H1 (cell line): ENCODE results near the gene KRTAP5-6. TPM values are rescaled to one million over a fixed set of nuclear protein-coding genes. Genes with fewer than 3 reads are reported as not detected.

ENCODE experiments used
- CTCF ChIA-PET: fragments of 300-600 bp; sonication (Branson Sonifier 250); formaldehyde crosslinking; loops from one replicate; lab custom pipeline; 2021; ENCODE audit not compliant: partially characterized antibody; lab: Charles Lee
- POLR2A ChIA-PET: fragments of 300-600 bp; sonication (Branson Sonifier 250); formaldehyde crosslinking; loops from one replicate; lab custom pipeline; 2021; ENCODE audit warnings: inconsistent platforms; ENCODE audit not compliant: partially characterized antibody; lab: Charles Lee
- DNase-seq, 2 experiments: peaks; one replicate each; pipeline versions ENCODE4 v3.0.0 to v3.0.0-alpha.2; 2010 to 2022; ENCODE audit warnings: low spot score in 2 of 2, low read depth in 1 of 2, mixed read lengths in 1 of 2
- FAIRE-seq: peaks from 2 replicates; lab custom pipeline; 2011; peaks lifted over from hg19 to GRCh38; lab: Jason Lieb, UNC
- H2AFZ ChIP-seq: 2 replicates; pipeline ENCODE4 v1.8.1; 2012; ENCODE audit warnings: low read length, inconsistent platforms
- H2AK5ac ChIP-seq: 2 replicates; pipeline ENCODE4 v1.6.1; 2013; ENCODE audit warnings: low read depth, low read length
- H2BK120ac ChIP-seq: replicated peaks from 2 replicates; pipeline ENCODE3; 2013; ENCODE audit warnings: low read depth, low read length, inconsistent platforms
- H2BK12ac ChIP-seq: 2 replicates; pipeline ENCODE4 v1.6.1; 2013; ENCODE audit warnings: low read depth, low read length
- H2BK15ac ChIP-seq: 2 replicates; pipeline ENCODE4 v1.6.1; 2013; ENCODE audit warnings: low read length
- H2BK20ac ChIP-seq: 2 replicates; pipeline ENCODE4 v1.6.1; 2013; ENCODE audit warnings: low read length
- H2BK5ac ChIP-seq: 2 replicates; pipeline ENCODE4 v1.6.1; 2013; ENCODE audit warnings: low read depth, low read length
- H3K14ac ChIP-seq: 2 replicates; pipeline ENCODE4 v1.6.1; 2013; ENCODE audit warnings: inconsistent platforms; ENCODE audit not compliant: insufficient read length
- H3K18ac ChIP-seq: 2 replicates; pipeline ENCODE4 v1.6.1; 2013; ENCODE audit warnings: low read length; ENCODE audit errors: extremely low read depth
- H3K23ac ChIP-seq: 2 replicates; pipeline ENCODE4 v1.6.1; 2013; ENCODE audit warnings: inconsistent platforms; ENCODE audit not compliant: insufficient read length
- H3K23me2 ChIP-seq: 2 replicates; pipeline ENCODE4 v1.6.1; 2013; ENCODE audit warnings: low read depth, low read length
- H3K27ac ChIP-seq: 2 replicates; pipeline ENCODE4 v1.6.1; 2011; ENCODE audit warnings: low read depth, low read length, inconsistent platforms
- H3K27me3 ChIP-seq, 4 experiments: replicated peaks in 1 of 4; 1 replicate in 1 of 4; 2 replicates in 3 of 4; pipeline versions ENCODE4 v1.6.1 to v1.8.1; 2011 to 2013; ENCODE audit warnings: low read length in 3 of 4, mild to moderate bottlenecking in 3 of 4, inconsistent platforms in 2 of 4, mixed read lengths in 2 of 4, moderate library complexity in 1 of 4; ENCODE audit not compliant: control insufficient read depth in 3 of 4, insufficient read depth in 3 of 4; ENCODE audit errors: extremely low read depth in 1 of 4
- H3K36me3 ChIP-seq, 4 experiments: 2 replicates each; pipeline versions ENCODE4 v1.6.1 to v1.8.1; 2011 to 2013; ENCODE audit warnings: mild to moderate bottlenecking in 4 of 4, low read length in 3 of 4, moderate library complexity in 2 of 4, control low read depth in 1 of 4, inconsistent platforms in 1 of 4; ENCODE audit not compliant: insufficient read depth in 4 of 4, control insufficient read depth in 2 of 4
- H3K4ac ChIP-seq: replicated peaks from 2 replicates; pipeline ENCODE3; 2013; ENCODE audit warnings: low read length, low read depth, mixed read lengths, inconsistent platforms; ENCODE audit not compliant: insufficient read length
- H3K4me1 ChIP-seq, 4 experiments: replicated peaks in 1 of 4; 1 replicate in 1 of 4; 2 replicates in 3 of 4; pipeline versions ENCODE4 v1.6.1 to v1.8.1; 2011 to 2013; ENCODE audit warnings: low read length in 3 of 4, inconsistent platforms in 2 of 4, mixed read lengths in 1 of 4; ENCODE audit not compliant: insufficient read depth in 4 of 4, control insufficient read depth in 3 of 4
- H3K4me2 ChIP-seq, 2 experiments: 2 replicates each; pipeline versions ENCODE4 v1.6.1 to v1.8.1; 2011 to 2013; ENCODE audit warnings: low read depth in 2 of 2, low read length in 2 of 2, control low read depth in 1 of 2, inconsistent platforms in 1 of 2, mild to moderate bottlenecking in 1 of 2; ENCODE audit not compliant: insufficient read depth in 1 of 2
- H3K4me3 ChIP-seq, 4 experiments: fragments of 200-600, 300-600 bp in 1 of 4; sonication (generic), shearing (Covaris generic), sonication (Bioruptor Twin) in 1 of 4; 2 replicates each; pipeline versions ENCODE4 v1.5.1 to v1.8.1; 2011 to 2016; ENCODE audit warnings: low read length in 4 of 4, low read depth in 3 of 4, control low read depth in 2 of 4, inconsistent platforms in 2 of 4, mild to moderate bottlenecking in 2 of 4, mixed read lengths in 1 of 4, moderate library complexity in 1 of 4; ENCODE audit not compliant: insufficient read depth in 2 of 4; ENCODE audit errors: extremely low read depth in 1 of 4
- H3K56ac ChIP-seq: replicated peaks from 2 replicates; pipeline ENCODE3; 2013; ENCODE audit warnings: low read depth, mild to moderate bottlenecking, mixed read lengths, low read length, inconsistent platforms; ENCODE audit not compliant: insufficient read length
- H3K79me1 ChIP-seq: 2 replicates; pipeline ENCODE4 v1.6.1; 2013; ENCODE audit warnings: low read depth, low read length, control low read depth
- H3K79me2 ChIP-seq, 2 experiments: 2 replicates each; pipeline versions ENCODE4 v1.6.1 to v1.8.1; 2012 to 2013; ENCODE audit warnings: low read length in 2 of 2, mild to moderate bottlenecking in 2 of 2, inconsistent platforms in 1 of 2; ENCODE audit not compliant: insufficient read depth in 2 of 2, control insufficient read depth in 1 of 2
- H3K9ac ChIP-seq, 4 experiments: replicated peaks in 1 of 4; 1 replicate in 1 of 4; 2 replicates in 3 of 4; pipeline versions ENCODE4 v1.6.1 to v1.8.1; 2011 to 2013; ENCODE audit warnings: low read depth in 3 of 4, low read length in 3 of 4, control low read depth in 2 of 4, mild to moderate bottlenecking in 2 of 4, moderate library complexity in 2 of 4, inconsistent platforms in 1 of 4; ENCODE audit errors: extremely low read depth in 1 of 4
- H3K9me3 ChIP-seq, 2 experiments: 2 replicates each; pipeline versions ENCODE4 v1.6.1 to v1.8.1; 2012 to 2013; ENCODE audit warnings: mild to moderate bottlenecking in 2 of 2, moderate library complexity in 2 of 2, control low read depth in 1 of 2, inconsistent platforms in 1 of 2, low read depth in 1 of 2, low read length in 1 of 2, mixed read lengths in 1 of 2; ENCODE audit not compliant: insufficient read depth in 2 of 2
- H4K20me1 ChIP-seq, 2 experiments: replicated peaks in 1 of 2; 2 replicates each; pipeline versions ENCODE3 to v1.8.1; 2011 to 2013; ENCODE audit warnings: inconsistent platforms in 2 of 2, low read length in 2 of 2, mild to moderate bottlenecking in 1 of 2; ENCODE audit not compliant: insufficient read depth in 2 of 2, control insufficient read depth in 1 of 2
- H4K5ac ChIP-seq: 2 replicates; pipeline ENCODE4 v1.6.1; 2013; ENCODE audit warnings: low read length, low read depth, mixed read lengths, inconsistent platforms; ENCODE audit not compliant: insufficient read length
- H4K8ac ChIP-seq: 2 replicates; pipeline ENCODE4 v1.8.0; 2013; ENCODE audit warnings: mild to moderate bottlenecking, moderate library complexity, low read length, inconsistent platforms; ENCODE audit not compliant: insufficient read depth; ENCODE audit errors: extremely low read depth
- H4K91ac ChIP-seq: replicated peaks from 2 replicates; pipeline ENCODE3; 2013; ENCODE audit warnings: low read length, mixed read lengths, inconsistent platforms; ENCODE audit not compliant: insufficient read length
- ASH2L ChIP-seq: fragments of 200-600, 300-600 bp; sonication (generic); IDR thresholded peaks from one replicate; pipeline ENCODE4 v1.7.1; 2017; ENCODE audit warnings: low read length
- BCL11A ChIP-seq, 2 experiments: IDR thresholded peaks; one replicate each; pipeline ENCODE4 v1.6.1; 2011; ENCODE audit warnings: low read depth in 2 of 2, low read length in 2 of 2, mild to moderate bottlenecking in 2 of 2
- CBX8 ChIP-seq: fragments of 300-800, 300-1000 bp; sonication (generic); IDR thresholded peaks from 2 replicates; pipeline ENCODE4 v1.7.1; 2016; ENCODE audit warnings: low read depth, low read length, borderline replicate concordance
- FOSL1 ChIP-seq: IDR thresholded peaks from 2 replicates; pipeline ENCODE4 v1.6.1; 2011; ENCODE audit warnings: mild to moderate bottlenecking, low read depth, low read length, moderate library complexity; ENCODE audit not compliant: insufficient read depth
- HDAC6 ChIP-seq: IDR thresholded peaks from one replicate; pipeline ENCODE4 v1.7.1; 2012; ENCODE audit warnings: low read depth, mild to moderate bottlenecking, inconsistent platforms, low read length, moderate library complexity
- SIN3A ChIP-seq, 2 experiments: IDR thresholded peaks in 1 of 2; conservative IDR thresholded peaks in 1 of 2; 2 replicates each; pipeline ENCODE4 v1.6.1; 2011 to 2012; ENCODE audit warnings: low read length in 2 of 2, improper control_type of control experiment in 1 of 2, low read depth in 1 of 2, mild to moderate bottlenecking in 1 of 2
- WGBS, 2 experiments: shearing (Covaris generic) in 1 of 2; methylation state at CpG; one replicate each; pipeline versions ENCODE4 v1.1.6 to v1.1.7; 2013 to 2015; ENCODE audit warnings: low lambda C conversion rate in 2 of 2, mixed read lengths in 2 of 2, inconsistent platforms in 1 of 2, low coverage in 1 of 2, missing lambda C conversion rate in 1 of 2; ENCODE audit not compliant: insufficient replicate concordance in 2 of 2, insufficient coverage in 1 of 2, insufficient read length in 1 of 2; ENCODE audit errors: extremely low coverage in 1 of 2, missing lambda C conversion rate in 1 of 2; 5-methylcytosine and 5-hydroxymethylcytosine counted together
- polyA plus RNA-seq, 7 experiments: library from polyadenylated mRNA; depleted of rRNA in 3 of 7; stranded (reverse) in 5 of 7; unstranded in 2 of 7; fragments of >200 nt in 5 of 7; fragments of 200-250 nt in 2 of 7; gene quantifications; 1 replicate in 5 of 7; 2 replicates in 1 of 7; 4 replicates in 1 of 7; pipeline versions ENCODE4 v1.2.1 to v1.2.3, GENCODE V29; 2011 to 2013; ENCODE audit warnings: missing spikeins in 2 of 7, mixed read lengths in 2 of 7
- total RNA-seq: library from RNA; stranded (reverse); fragmentation: NEBNext Ultra II Directional; extraction: Animal tissue kit (Norgen Biotek cat#: 25700); gene quantifications from 2 replicates; pipeline ENCODE4 v1.2.1, GENCODE V29; 2021
- TF ChIP-seq, protein P1 (sequence below): IDR thresholded peaks from 2 replicates; pipeline ENCODE4 v1.6.1; 2011; ENCODE audit warnings: low read depth, mild to moderate bottlenecking, low read length; ENCODE audit not compliant: insufficient read depth
- TF ChIP-seq, protein P2 (sequence below): IDR thresholded peaks from 2 replicates; pipeline ENCODE4 v1.6.1; 2012; ENCODE audit warnings: low read length, inconsistent platforms

Gene KRTAP5-6
- total and polyA plus RNA-seq, 2 of the 8 experiments (the other 6 are each of a cell fraction or from before 2014, with no cell fraction given) = not detected

DNA sequence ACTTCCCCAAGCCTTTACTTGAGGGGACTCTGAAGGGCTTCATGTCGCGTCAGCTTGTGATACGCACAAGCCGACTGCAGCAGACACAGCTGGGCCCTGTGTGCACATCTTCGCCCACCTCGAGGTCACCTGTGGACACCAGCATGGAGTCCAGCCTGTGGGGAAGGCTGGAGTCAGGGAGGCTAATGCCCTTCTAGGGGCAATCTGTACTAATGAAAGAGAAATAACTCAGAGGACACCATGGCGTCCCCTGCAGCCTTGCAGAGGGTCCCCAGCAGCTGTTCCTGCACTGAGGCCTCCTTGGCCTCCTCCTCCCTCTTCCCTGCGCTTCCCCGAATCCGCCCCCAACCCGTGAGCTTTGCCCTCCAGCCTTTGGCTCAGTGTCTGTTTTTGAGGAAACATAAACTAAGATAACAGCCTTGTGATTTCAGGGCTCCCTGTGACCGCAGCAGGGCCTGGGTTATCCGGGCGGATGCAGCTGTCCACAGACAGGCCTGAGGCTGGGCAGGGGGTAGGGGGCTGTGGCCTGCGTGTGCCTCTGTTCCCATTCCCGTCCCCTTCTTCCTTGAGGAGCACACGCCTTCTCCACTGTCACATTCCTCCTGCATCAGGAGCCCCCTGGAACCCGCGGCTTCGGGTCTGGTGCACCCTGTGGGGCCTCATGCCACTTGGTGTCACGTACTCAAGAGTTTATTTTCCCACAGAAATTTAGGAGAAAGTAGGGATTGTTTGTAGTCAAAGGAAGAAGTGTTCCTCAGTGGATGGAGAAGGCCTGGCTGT lies 42.4 kb upstream of the KRTAP5-6 start:
- Histone ChIP-seq H2AFZ (no peak overlapping the region), H3K36me3 (no peaks in the 10 kb centered on the region), H3K9ac (no peak overlapping the region), H3K4me1 (peaks cover 0 to 6% (median 2%) of the 10 kb centered on the region in 4 experiments; a peak in 3 of 7 replicates), H2BK20ac (no peak overlapping the region), H2AK5ac (no peak overlapping the region), H3K79me2 (no peaks in the 10 kb centered on the region), H2BK15ac (no peak overlapping the region), H3K18ac (no peak overlapping the region), H3K4me3 (no peak overlapping the region), H4K20me1 (no peaks in the 10 kb centered on the region), H3K4me2 (no peak overlapping the region), H2BK5ac (no peak overlapping the region), H3K27me3 (peaks cover 0 to 9% (median 6%) of the 10 kb centered on the region in 4 experiments; a peak in 4 of 7 replicates), H2BK120ac (no peak overlapping the region), H3K9me3 (no peaks in the 10 kb centered on the region), H2BK12ac (no peak overlapping the region), H3K23me2 (no peaks in the 10 kb centered on the region), H3K79me1 (no peaks in the 10 kb centered on the region), H4K5ac (no peak overlapping the region), H4K8ac (peak overlapping the region; percentile 43), H3K4ac (peak overlapping the region; percentile 53), H3K14ac (no peak overlapping the region), H4K91ac (peak overlapping the region; percentile 19), H3K56ac (no peak overlapping the region), H3K27ac (no peak overlapping the region), H3K23ac (no peak overlapping the region)
- ChIA-PET POLR2A (no interaction called here), CTCF (interaction anchor here (1.0 to 10.1 kb wide), 15 partner anchors 15 to 499 kb away, joined by 3 to 166 read pairs (median 9); partner anchors contain the start of gene SYT8)
- 85% methylated on average over 21 of the region's 21 CpGs; no CpG with 5 or more reads in 1 of the 2 experiments for WGBS, 2 experiments
- FAIRE-seq = no peak
- DNase-seq = no peak
- TF ChIP-seq, protein P1, sequence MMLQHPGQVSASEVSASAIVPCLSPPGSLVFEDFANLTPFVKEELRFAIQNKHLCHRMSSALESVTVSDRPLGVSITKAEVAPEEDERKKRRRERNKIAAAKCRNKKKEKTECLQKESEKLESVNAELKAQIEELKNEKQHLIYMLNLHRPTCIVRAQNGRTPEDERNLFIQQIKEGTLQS = no peak
- TF ChIP-seq SIN3A (conservative IDR thresholded peaks at IDR 0.05 in 1 of 2, IDR thresholded peaks at IDR 0.05 in 1 of 2; ENCODE audit: low read depth in 1 of 2, low read length in 2 of 2) (no peak), CBX8 (no peak), BCL11A (IDR thresholded peaks at IDR 0.05; ENCODE audit: low read depth in 2 of 2, low read length in 2 of 2) (no peak), FOSL1 (no peak), HDAC6 (no peak), ASH2L (no peak)
- TF ChIP-seq, protein P2, sequence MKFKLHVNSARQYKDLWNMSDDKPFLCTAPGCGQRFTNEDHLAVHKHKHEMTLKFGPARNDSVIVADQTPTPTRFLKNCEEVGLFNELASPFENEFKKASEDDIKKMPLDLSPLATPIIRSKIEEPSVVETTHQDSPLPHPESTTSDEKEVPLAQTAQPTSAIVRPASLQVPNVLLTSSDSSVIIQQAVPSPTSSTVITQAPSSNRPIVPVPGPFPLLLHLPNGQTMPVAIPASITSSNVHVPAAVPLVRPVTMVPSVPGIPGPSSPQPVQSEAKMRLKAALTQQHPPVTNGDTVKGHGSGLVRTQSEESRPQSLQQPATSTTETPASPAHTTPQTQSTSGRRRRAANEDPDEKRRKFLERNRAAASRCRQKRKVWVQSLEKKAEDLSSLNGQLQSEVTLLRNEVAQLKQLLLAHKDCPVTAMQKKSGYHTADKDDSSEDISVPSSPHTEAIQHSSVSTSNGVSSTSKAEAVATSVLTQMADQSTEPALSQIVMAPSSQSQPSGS = no peak
